NCI-H2029 (cell line): ENCODE results near the gene TMCC1.
A peak's percentile ranks its signal among the peaks of the same experiment; 100 is the strongest.
"Not testable (repeated sequence)": the region's sequence is repeated elsewhere in the genome, so short reads cannot be mapped to it uniquely, and the experiment has no call there.

Source experiments
- DNase-seq: peaks from one replicate; lab custom pipeline; 2025; lab: John Stamatoyannopoulos, UW

TMCC1 gene

GRCh38 chr3:129727707-129728106 is 165.8 kb downstream of the TMCC1 start:
- DNase-seq, result no peak

GRCh38 chr3:129723558-129724324 is 169.8 kb downstream of the TMCC1 start:
- DNase-seq, result no peak

- no peak for DNase-seq
Observed at GRCh38 chr3:129722527-129722926, 171.0 kb downstream of the TMCC1 start.

- DNase-seq, result no peak
Observed at GRCh38 chr3:129718201-129718600, 175.3 kb downstream of the TMCC1 start.

- no peak for DNase-seq
Observed at GRCh38 chr3:129715854-129716253, 177.7 kb downstream of the TMCC1 start.

- DNase-seq, result no peak
Observed at GRCh38 chr3:129708328-129708861, 185.1 kb downstream of the TMCC1 start.

GRCh38 chr3:129705274-129705673 is 188.2 kb downstream of the TMCC1 start:
- no peak for DNase-seq

- no peak for DNase-seq
Observed at GRCh38 chr3:129703913-129704312, 189.6 kb downstream of the TMCC1 start.

GRCh38 chr3:129702934-129703712 is 190.4 kb downstream of the TMCC1 start:
- no peak for DNase-seq

- no peak for DNase-seq
Observed at GRCh38 chr3:129701161-129701560, 192.3 kb downstream of the TMCC1 start.

GRCh38 chr3:129699612-129700011 is 193.9 kb downstream of the TMCC1 start:
- no peak for DNase-seq

GRCh38 chr3:129699199-129699598 is 194.3 kb downstream of the TMCC1 start:
- no peak for DNase-seq

- no peak for DNase-seq
Observed at GRCh38 chr3:129697229-129697969, 196.1 kb downstream of the TMCC1 start.

- not testable (repeated sequence) for DNase-seq
Observed at GRCh38 chr3:129696430-129696829, 197.1 kb downstream of the TMCC1 start.

GRCh38 chr3:129695230-129695629 is 198.3 kb downstream of the TMCC1 start:
- DNase-seq, result no peak

GRCh38 chr3:129694228-129694627 is 199.3 kb downstream of the TMCC1 start:
- no peak for DNase-seq

GRCh38 chr3:129692743-129693142 is 200.8 kb downstream of the TMCC1 start:
- DNase-seq, result no peak

- no peak for DNase-seq
Observed at GRCh38 chr3:129690963-129691362, 202.5 kb downstream of the TMCC1 start.

- DNase-seq, result peak; percentile 30
Observed at GRCh38 chr3:129690406-129690805, 203.1 kb downstream of the TMCC1 start.

- DNase-seq, result no peak
Observed at GRCh38 chr3:129689036-129689435, 204.5 kb downstream of the TMCC1 start.

- peak; percentile 34 for DNase-seq
Observed at GRCh38 chr3:129688271-129688895, 205.1 kb downstream of the TMCC1 start.

- no peak for DNase-seq
Observed at GRCh38 chr3:129687586-129688125, 205.9 kb downstream of the TMCC1 start.
